ENCODE measurements around the gene WNK1. TPM values are rescaled to one million over a fixed set of nuclear protein-coding genes. Genes with fewer than 3 reads are reported as not detected.

WNK1 gene
- total and polyA plus RNA-seq, 2 donors (not counting 3 experiments of a cell fraction or from before 2014, with no cell fraction given): 46.3 to 108 TPM

DNA sequence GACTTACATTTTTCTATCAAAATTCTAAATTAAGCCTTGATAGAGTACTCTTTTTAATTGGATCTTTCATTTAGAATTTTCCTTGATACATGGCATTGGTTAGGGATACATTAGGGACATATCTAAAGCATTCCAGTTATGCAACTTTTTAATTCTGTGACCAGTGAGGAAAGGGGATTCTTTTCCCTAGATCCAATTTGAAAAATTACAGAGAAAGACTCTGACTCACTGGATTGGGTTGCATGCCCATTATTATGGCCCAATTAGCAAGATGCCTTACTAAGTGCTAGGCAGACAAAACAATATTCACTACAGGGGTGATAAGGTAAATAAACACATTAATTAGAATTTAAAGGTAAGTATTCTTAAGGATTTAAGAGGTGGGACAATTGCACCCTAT, 202.4 kb downstream of the WNK1 start:
- dilution Hi-C loops (cut with MboI; ENCODE audit: extremely low pct_ligation_motif_present, low sequenced_read_pairs): no loop called here

DNA sequence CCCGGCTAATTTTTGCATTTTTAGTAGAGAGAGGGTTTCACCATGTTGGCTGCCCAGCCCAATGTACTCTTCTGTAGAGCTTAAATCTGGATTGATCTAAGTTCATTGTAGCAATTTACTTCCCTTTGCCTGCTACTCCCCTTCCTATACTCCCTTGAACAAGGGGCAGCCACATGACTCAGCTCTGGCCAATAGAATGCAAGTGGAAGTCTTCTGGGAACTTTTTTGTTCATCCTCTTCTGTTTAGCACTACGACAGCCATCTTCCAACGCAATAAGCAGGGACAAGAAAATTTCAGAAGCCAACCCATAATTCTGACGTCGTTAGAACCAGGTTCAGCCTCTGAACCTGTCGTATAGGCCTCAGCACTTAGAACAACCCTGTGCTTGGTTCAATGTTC, 203.6 kb downstream of the WNK1 start:
- Histone ChIP-seq H3K4me3 (replicated peaks in 1 of 3; ENCODE audit: insufficient read depth in 1 of 3, low read depth in 1 of 3, low read length in 3 of 3) (no peak overlapping the region), H3K79me2 (ENCODE audit: control insufficient read depth, insufficient read depth, low read length) (no peaks in the 10 kb centered on the region), H2AFZ (ENCODE audit: low read depth, low read length) (no peak overlapping the region), H3K27me3 (ENCODE audit: control insufficient read depth in 2 of 2, insufficient read depth in 2 of 2, low read length in 2 of 2) (no peaks in the 10 kb centered on the region), H3K9me3 (replicated peaks; ENCODE audit: control insufficient read depth, insufficient read depth, low read length) (no peaks in the 10 kb centered on the region), H3K9me1 (replicated peaks; ENCODE audit: control insufficient read depth, extremely low read depth, insufficient read depth, low read length) (no peaks in the 10 kb centered on the region), H3K4me2 (ENCODE audit: insufficient read depth, low read length) (no peak overlapping the region), H3K36me3 (ENCODE audit: control insufficient read depth in 2 of 2, extremely low read depth in 1 of 2, insufficient read depth in 2 of 2, low read length in 2 of 2) (no peaks in the 10 kb centered on the region), H3K4me1 (ENCODE audit: control insufficient read depth, extremely low read depth, insufficient read depth, low read length) (peaks cover 17% of the 10 kb centered on the region), H4K20me1 (replicated peaks; ENCODE audit: control insufficient read depth, extremely low read depth, insufficient read depth, low read length) (no peaks in the 10 kb centered on the region), H3K27ac (ENCODE audit: insufficient read depth, low read depth, low read length) (no peak overlapping the region), H3K9ac (replicated peaks; ENCODE audit: extremely low read depth, insufficient read depth, low read length) (no peak overlapping the region)
- TF ChIP-seq, protein P1, sequence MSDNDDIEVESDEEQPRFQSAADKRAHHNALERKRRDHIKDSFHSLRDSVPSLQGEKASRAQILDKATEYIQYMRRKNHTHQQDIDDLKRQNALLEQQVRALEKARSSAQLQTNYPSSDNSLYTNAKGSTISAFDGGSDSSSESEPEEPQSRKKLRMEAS (IDR thresholded peaks at IDR 0.05; ENCODE audit: insufficient read depth, insufficient read length): no peak
- no peak for TF ChIP-seq MYC (IDR thresholded peaks at IDR 0.05; ENCODE audit: low read depth, low read length)
- CTCF ChIA-PET: interaction anchor here (1.1 kb wide), 1 partner anchor 137 kb away, joined by 5 read pairs; no protein-coding TSS in a partner anchor
- dilution Hi-C loops (cut with MboI; ENCODE audit: extremely low pct_ligation_motif_present, low sequenced_read_pairs): no loop called here
- intact Hi-C loops (cut with micrococcal nuclease): no loop called here
- DNase-seq (ENCODE audit: low read depth, low spot score) (no peak), FAIRE-seq (no peak)
- POLR2A ChIA-PET: no interaction called here
- BruUV-seq (replicated peaks): no TSS peak

More for the DNA sequence above, 202.4 kb downstream of the WNK1 start:
- intact Hi-C loops (cut with micrococcal nuclease): loop anchor here (5.0 kb wide), 1 partner anchor 138 kb away; no protein-coding TSS in a partner anchor
- H3K4me3 ChIP-seq (replicated peaks in 1 of 3; ENCODE audit: insufficient read depth in 1 of 3, low read depth in 1 of 3, low read length in 3 of 3): no peak overlapping the region
- H3K36me3 ChIP-seq (ENCODE audit: control insufficient read depth in 2 of 2, extremely low read depth in 1 of 2, insufficient read depth in 2 of 2, low read length in 2 of 2): no peaks in the 10 kb centered on the region
- H3K27me3 ChIP-seq (ENCODE audit: control insufficient read depth in 2 of 2, insufficient read depth in 2 of 2, low read length in 2 of 2): no peaks in the 10 kb centered on the region
- H3K9ac ChIP-seq (replicated peaks; ENCODE audit: extremely low read depth, insufficient read depth, low read length): no peak overlapping the region
- no peaks in the 10 kb centered on the region for H3K9me1 ChIP-seq (replicated peaks; ENCODE audit: control insufficient read depth, extremely low read depth, insufficient read depth, low read length)
- BruUV-seq (replicated peaks): no TSS peak
- no peak overlapping the region for H3K4me2 ChIP-seq (ENCODE audit: insufficient read depth, low read length)
- ChIA-PET CTCF (interaction anchor here (4.3 kb wide), 1 partner anchor 138 kb away, joined by 48 read pairs; no protein-coding TSS in a partner anchor), POLR2A (no interaction called here)
- H2AFZ ChIP-seq (ENCODE audit: low read depth, low read length): no peak overlapping the region
- FAIRE-seq (no peak), DNase-seq (ENCODE audit: low read depth, low spot score) (no peak)
- peaks cover 17% of the 10 kb centered on the region for H3K4me1 ChIP-seq (ENCODE audit: control insufficient read depth, extremely low read depth, insufficient read depth, low read length)
- H3K79me2 ChIP-seq (ENCODE audit: control insufficient read depth, insufficient read depth, low read length): no peaks in the 10 kb centered on the region
- H4K20me1 ChIP-seq (replicated peaks; ENCODE audit: control insufficient read depth, extremely low read depth, insufficient read depth, low read length): no peaks in the 10 kb centered on the region
- no peak overlapping the region for H3K27ac ChIP-seq (ENCODE audit: insufficient read depth, low read depth, low read length)
- TF ChIP-seq JUN (IDR thresholded peaks at IDR 0.05; ENCODE audit: borderline replicate concordance, insufficient read depth, insufficient read length, low read depth) (no peak), EZH2 (IDR thresholded peaks at IDR 0.05; ENCODE audit: borderline replicate concordance, low read depth, low read length, severe bottlenecking) (no peak), GATA2 (IDR thresholded peaks at IDR 0.05; ENCODE audit: insufficient read depth, insufficient read length, low read depth, low read length) (no peak)
- TF ChIP-seq, protein P1 (IDR thresholded peaks at IDR 0.05; ENCODE audit: insufficient read depth, insufficient read length): no peak
- no peaks in the 10 kb centered on the region for H3K9me3 ChIP-seq (replicated peaks; ENCODE audit: control insufficient read depth, insufficient read depth, low read length)

Data from endothelial cell of umbilical vein (primary cell).